HG02970 (cell line): ENCODE results near the gene ODAD3.
"Not testable (repeated sequence)": the region's sequence is repeated elsewhere in the genome, so short reads cannot be mapped to it uniquely, and the experiment has no call there.

ENCODE experiments used
- ATAC-seq: cut with Tn5 transposase; IDR thresholded peaks from one replicate; pipeline ENCODE4 v1.9.1; 2021; ENCODE audit warnings: mild to moderate bottlenecking, moderate library complexity, moderate number of reproducible peaks; ENCODE audit not compliant: unreplicated experiment, low FRiP score

ODAD3 gene

DNA sequence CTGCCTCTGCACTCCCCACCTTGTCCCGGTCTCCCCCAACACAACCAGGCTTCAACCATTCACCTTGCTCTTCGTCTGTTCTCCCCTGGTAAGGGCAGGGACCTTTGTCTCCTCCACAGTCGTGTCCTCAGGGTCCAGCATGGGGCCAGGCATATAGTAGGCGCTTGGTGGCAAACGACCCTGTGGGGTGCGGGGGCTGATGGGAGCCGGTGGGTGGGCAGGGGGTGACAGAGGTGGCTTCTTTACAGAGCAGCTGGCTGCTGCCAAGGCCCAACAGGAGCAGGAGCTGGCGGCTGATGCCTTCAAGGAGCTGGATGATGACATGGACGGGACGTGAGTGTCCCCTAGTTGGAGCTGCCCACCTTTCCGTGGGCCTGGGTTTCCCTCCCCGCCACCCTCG lies 10.2 kb upstream of the ODAD3 start:
- ATAC-seq: no peak

DNA sequence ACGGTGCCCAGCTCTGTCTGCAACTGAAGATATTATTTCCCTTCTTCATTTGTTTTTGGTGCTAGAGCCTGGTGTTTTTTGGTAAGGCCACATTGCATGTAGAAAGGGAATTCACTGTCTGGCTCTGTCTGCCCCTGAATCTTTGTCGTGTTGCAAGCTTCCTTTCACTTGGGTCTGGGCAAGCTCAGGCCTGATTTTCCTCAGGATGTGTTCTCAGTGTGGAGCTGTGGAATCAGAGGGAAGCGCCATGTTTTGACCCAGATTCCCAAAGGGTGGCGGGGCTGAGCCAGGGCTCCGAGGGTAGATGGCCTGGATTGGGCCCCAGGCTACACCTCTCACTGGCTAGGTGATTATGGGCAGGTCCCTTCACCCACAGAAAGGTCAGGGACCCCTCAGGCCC lies 9.1 kb upstream of the ODAD3 start:
- no peak for ATAC-seq

DNA sequence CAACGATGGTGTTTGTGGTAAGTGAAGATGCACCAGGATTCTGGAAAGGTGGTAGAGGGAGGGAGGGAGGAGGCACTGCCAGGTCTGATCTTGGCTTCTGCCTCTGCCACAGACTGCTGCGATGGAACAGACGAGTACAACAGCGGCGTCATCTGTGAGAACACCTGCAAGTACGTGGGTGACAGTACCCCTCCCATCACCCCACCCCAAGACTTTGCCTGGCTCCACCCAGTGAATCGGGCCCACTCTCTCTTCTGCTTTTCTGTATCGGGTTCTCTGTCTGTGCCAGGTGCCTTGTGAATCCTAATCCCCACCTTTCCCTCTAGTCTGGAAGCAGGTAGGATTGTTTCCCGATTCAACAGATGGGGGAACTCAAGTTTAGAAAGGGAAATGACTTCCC lies 3.0 kb upstream of the ODAD3 start:
- no peak for ATAC-seq

DNA sequence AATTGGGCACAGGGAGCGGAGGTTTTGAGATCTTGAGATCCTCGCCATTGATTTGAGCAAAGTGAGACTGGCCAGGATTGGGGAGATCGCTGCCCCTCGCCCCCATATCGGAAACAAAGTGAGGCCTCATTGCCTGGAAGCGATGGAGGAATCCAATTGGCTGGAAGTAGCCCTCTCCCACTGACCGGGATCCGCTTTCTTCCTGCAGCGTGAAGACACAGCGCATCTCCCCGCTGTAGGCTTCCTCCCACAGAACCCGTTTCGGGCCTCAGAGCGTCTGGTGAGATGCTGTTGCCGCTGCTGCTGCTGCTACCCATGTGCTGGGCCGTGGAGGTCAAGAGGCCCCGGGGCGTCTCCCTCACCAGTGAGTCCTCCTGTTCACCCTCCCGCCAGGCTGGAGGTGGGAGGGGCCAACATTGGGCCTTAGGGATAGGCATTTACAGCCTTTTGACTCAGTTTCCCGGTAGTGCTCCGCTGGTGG lies 952 bp upstream of the ODAD3 start:
- no peak for ATAC-seq

DNA sequence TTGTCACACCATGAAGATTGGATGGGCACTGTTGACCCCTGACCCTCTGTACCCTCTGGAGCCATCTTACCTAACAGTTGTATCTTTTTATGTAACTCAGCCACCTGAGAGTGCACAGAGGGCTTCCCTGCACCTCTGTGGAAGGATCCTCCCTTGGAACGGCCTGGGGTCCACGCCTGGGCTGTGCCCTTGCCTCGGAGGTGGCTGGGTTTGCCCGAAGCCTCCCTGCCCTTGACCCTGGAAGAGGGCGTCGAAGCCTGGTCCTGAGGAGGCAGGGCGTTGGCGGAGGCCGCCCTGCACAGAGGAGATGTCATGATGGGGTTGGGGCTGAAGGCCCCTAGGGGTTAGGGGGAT lies 241 bp downstream of the ODAD3 start:
- peak; percentile 5 for ATAC-seq

DNA sequence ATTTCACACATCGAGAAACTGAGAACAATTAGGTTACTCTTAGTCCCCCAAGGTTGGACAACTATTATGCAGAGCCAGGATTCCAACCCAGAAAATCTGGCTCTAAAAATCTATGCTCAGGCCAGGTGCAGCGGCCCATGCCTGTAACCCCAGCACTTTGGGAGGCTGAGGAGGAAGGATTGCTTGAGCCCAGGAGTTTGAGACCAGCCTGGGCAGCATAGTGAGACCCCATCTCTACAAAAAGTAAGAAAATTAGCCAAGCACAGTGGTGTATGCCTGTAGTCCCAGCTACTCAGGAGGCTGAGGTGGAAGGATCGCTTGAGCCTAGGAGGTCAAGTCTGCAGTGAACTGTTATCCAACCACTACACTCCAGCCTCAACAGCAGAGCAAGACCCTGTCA lies 1.4 kb downstream of the ODAD3 start:
- not testable (repeated sequence) for ATAC-seq

DNA sequence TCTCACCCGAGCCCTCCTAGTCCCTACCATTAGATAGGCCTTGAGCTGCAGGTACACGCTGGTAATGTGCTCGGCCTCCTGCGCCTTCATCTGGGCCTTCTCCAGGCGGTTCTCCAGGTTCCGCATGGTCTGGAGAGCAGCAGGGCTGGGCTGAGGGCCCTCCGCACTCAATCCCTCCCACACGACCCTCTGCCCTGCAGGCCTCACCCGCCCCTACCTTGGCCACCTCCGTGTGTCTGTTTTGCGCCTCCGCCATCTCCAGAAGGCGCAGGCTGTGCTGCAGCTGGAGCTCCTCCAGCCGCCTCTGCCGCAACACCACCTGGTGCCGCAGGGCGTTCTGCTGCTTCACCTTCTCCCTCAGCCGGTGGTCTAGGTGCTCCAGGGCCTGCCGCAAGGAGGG lies 8.3 kb downstream of the ODAD3 start:
- ATAC-seq: no peak

DNA sequence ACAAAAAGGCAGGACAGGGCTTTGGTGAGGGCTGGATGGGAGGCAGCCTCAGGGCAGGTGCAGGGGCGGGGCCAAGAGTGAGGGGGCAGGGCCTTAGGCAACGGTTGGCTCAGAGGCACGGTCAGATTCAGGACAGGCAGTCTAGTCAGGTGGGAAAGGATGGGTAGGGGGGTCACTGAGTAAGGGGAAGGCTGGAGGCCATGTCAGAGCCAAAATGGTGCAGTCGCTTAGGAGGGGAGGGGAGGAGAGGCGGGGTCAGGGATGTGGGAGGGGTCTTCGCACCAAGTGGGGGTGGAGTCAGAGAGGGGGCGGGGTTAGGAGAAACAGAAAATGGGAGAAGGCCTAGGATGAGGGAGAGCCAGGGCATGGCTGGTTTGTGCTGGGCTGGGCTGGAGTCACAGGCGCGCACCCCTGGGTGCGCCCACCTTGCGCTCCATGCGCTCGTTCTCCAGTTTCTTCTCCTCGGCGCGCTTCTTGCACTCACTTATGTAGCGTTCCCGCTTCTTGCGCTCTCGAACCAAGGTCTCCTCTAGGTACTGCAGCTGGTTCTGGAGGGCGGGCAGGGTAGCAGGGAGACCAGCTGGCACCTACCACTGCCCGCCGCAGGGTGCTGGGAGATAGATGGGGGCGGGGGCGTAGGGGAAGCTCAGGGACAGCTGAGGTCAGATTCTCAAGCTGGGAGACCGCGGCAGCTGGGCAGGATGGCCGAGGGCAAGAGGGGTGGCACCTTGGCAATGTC lies 9.0 kb downstream of the ODAD3 start:
- no peak for ATAC-seq

DNA sequence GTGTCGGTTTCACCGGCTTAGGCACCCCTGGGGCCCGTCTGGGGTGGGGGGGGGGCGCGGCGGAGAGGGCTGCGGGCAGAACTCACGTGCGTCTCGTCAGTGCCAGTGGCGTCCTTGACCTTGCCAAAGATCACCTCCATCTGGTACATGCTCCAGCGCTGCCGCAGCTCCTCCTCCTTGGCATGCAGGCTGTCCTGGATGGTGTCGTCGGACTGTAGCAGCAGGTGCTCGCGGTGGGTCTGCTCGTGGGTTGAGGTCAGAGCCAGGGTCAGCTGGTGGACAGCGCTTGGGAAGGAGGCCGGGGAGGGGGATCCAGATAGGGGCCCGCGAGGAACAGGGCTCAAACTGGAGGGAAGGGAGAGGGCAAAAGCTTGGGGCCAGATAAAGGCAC lies 11.1 kb downstream of the ODAD3 start:
- no peak for ATAC-seq

DNA sequence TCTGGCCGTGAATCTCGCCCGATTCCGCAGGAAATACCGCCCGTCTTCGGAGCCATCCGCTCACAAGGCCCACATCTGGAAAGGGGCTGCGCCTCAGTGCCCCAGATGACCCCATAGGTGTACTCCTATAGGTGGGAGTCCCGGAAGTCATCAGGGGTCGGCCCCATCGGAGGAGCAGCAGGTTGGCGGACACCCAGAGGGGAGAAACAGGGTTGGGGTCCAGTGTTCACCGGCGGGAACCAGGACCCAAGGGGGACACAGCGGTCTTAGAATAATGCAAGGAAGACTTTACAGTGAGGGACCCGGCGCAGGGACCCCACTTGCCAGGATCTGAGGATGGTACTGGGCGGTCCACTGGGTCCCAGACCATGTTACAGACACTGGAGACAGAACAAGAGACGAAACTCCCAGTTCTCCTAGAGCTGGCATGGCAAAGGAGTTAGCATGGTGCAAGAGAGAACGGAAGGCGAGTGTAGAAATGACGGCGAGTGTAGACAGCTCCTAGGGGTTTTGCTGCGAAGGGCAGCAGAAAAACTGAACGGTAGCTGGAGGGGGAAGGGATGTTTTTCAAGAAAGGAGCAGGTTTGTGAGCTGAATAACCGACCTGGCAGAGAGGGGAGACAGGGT lies 11.6 kb downstream of the ODAD3 start:
- ATAC-seq: no peak

DNA sequence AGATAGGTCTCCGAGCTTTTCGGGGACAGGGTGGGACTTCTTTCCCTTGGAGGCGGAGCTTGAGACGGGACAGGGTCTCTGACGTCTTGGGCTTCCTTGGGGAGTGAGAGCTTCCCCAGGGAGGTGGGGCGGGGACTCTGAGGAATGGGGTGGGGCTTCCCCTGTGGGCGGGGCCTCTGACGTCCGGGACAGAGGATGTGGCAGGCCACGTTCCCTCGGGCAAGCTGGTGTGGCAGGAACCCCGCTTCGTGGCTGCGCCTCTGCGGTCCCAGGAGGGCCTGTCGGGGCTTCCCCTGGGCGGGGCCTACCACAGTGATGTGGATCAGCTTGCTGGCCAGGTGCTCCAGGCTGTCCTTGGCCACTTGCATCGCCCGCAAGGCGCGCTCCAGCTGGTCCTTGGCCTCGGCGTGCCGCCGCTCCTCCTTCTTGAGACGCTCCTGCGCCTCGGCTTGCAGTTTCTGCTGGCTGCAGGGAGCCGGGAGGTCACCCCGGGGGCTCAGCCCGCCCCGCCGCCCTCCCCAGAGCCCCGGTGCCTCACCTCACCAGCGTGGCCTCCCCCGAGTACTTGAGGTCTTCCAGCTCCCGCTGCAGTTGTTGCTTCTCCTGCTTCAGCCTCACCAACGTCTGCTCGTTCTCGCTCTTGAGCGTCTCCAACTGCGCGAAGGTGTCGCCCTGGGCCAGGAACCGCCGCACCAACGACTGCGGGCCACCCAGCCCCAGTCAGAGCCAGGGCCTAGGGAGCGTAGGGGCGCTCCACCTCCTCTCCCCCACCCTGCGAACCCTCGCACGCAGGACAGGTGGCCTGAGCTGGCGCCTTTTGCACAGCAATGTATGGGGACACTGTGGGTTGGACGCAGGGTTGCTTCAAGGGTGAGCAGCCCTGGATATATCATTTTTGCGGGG lies 12.5 kb downstream of the ODAD3 start:
- peak; percentile 76 for ATAC-seq

DNA sequence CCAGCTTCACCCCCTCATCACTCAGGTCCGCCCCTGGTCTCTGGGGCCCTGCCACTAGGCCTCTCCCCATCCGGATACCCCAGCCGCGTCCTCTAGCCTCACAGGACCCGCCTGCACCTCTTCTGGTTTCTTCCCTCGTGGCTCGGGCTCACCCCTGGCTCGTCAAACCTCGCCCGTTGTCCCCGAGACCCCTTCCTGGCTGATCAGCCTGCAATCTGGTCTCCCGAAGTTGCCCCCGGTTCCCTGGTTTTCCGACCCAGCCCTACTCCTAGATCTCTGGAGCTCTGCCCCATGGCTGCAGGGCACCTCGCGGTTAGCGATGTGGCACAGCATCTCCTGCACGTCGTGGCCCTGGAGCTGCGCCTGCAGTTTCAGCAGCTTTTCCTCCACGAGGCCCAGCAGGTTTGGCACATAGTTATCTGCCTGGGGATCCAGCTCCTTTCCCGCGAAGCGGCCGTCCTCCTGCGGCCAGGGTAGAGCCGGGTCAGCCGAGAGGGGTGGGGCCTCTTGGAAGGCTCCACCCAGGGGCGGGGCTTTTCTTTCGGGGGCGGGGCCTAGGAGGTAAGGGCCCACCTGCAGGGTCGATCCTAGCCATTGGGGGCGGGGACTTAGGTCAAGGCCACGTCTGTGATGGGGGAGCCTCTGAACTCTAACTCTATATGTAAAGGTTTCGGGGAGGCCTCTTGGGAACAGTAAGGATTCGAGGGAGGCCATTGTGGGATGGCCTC lies 13.4 kb downstream of the ODAD3 start:
- ATAC-seq: peak; percentile 40

DNA sequence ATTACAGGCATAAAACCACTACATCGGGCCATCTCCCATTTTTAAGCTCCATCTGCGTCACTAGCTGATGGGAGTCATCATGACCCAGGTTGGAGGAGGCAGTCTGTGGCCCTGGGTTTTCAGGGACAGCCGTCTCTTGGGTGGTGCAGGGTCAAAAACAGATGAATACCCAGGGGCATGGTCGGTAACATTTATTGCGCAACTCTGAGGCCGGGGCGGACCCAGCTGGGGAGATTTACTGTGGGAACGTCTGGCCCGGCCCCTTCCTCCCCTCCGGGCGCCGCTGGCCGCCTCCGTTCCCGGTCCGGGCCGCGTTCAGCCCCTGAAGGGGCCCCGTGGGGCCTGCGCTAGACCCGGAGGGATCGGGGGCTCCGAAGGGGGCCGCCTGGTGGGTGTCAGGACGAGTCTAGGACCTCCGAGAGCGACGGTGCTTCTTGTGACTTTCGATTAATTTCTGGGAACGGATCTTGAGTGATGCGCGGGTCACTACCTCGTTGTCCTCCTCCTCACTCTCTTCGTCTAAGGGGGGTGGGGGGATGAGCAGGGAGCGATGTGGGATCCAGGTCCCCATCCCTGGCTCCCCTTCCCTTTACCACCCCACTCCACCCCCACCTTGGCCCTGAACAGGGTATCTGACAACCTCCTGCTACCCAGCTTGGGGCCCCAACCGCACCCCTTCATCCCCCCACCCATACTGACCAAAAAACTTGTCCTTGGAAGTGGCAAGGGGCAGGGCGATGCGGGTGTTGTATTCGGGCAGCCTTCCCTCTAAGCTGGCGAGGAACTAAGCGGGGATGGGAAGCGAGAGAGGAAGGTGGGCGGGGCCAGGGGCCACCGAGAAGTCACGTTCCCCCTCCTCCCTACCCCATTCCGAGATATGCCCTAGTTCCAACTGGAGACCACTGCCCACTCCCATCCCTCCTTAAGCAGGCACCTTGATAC lies 14.2 kb downstream of the ODAD3 start:
- no peak for ATAC-seq

DNA sequence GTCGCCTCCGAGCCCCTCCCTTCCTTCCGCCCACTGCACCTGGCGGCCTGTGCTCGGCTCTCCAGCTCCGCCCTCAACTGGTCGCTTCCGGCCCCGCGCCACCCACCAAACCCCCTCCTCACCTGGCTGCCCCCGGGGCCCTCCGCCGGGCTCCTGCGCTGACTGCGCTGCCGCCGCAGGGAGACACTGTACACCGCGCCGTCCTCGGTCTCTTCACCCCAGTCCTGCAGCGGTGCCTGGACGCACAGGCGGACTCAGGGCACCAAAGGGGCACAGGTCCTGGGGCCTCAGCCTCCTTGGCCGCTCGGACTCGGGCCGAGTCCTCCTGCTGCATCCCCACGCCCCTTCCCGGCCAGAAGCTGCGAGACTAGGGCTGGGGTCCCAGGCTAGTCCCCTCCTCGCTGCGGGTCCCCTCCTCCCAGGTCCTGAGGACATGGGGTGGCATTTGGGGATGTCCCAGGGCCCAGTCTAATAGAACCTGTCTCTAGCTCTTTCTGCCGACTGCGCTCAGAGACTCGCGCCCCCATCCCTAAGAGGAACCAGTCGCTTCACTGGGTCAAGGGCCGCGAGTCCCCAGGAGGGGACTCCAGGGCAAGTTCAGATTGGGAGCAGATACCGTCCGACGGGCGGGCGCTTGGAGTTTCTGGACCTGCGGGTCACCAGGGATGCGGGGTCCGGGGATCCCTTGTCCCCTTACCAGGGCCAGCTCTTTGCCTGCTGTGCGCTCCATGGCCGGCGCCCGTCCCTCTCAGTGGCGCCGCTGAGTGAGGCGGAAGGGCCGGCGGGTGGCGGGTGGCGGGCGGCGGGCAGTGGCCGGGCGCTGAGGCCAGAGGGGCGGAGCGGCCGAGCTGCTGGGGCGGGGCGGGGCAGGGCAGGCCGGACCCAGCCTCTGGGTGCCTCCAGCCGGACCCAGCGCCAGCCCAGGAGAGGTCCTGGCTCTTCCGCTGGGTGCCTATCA lies 16.1 kb downstream of the ODAD3 start, which contains the start of gene RGL3:
TSS of gene RGL3 (minus strand) at position 766 of the 958 bp plus-strand sequence. CDS start at position 730, 36 bp downstream.
- ATAC-seq: no peak

DNA sequence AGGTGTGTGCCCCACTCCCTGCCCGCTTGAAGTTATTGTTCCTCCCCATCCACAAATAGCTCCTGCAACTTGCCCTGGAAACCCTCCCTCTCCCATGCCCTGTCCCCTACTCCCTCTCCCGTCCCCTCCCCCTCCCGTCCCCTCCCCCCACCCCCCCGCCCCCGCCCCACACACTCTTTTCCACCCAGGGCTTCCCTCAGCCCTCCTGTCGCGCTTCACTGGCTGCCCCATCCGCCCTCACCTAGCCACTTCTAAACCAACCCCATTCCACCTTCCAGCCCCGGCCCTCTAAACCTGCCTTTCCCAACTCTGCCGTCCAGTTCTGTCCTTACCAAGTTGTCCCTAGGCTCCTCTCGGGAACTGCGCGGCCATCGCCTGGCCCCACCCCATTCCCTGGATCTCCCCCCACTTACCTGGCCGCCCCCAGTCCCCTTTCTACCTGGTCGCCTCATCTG lies 16.8 kb downstream of the ODAD3 start:
- no peak for ATAC-seq

DNA sequence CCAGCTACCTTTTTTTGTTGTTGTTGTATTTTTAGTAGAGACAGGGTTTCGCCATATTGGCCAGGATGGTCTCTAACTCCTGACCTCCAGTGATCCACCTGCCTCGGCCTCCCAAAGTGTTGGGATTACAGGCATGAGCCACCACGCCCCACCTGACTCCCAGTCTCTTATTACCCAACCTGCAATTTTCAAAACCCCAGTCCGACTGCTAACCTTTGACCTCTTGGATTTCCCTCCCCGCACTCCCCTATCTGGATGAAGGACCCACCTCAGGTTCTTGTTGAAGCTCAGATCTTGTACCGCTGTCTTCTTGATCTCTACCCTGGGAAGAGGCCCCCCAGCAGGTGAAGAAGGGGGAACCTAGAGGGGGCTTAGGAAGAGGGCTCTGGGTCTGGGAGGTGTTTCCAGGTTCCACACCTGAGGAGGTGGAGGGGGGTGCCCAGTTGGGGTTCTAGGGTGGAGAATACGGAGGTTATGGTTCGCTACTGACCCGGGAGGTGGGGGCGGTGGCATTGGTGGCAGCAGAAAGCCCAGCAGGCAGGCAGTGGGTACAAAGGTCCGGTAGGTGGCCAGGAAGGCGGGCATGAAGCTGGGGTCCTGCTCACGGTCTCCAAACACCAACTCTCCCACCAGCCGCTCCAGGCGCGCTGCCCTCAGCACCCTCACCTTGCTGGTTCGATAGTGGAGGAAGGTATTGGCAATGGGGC lies 18.4 kb downstream of the ODAD3 start:
- ATAC-seq: no peak

DNA sequence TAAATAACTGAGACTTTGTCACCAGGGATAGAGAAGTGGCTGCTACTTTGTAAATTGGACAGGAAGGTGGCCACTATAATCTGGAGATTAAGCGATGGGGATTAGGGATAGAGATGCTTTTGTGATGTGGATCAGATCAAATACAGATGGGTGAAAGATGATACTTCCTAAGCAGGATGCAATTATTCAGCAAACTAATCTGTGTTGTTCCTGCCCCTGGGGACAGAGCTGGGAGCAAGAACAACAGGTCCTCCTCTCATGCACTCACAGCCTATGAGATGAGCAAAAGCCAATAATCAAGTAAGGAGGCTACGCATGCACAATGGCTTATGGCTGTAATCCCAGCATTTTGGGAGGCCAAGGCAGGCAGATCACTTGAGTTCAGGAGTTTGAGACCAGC lies 20.4 kb downstream of the ODAD3 start:
- no peak for ATAC-seq

DNA sequence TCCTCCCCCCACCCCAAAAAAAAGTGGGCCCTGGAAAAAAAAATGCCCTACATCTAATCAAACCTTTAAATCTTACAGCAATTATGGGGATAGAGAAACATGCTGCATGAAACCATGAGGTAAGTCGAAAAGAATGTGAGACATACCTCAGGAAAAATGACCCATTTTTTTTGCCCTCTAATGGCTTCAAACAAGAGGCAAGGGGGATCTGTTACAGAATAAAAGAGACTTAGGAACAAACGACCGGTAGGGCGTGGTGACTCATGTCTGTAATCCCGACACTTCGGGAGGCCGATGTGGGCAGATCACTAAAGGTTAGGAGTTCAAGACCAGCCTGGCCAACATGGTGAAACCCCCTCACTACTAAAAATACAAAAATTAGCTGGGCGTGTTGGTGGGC lies 24.2 kb downstream of the ODAD3 start:
- ATAC-seq: no peak
